GM18517 (cell line): ENCODE measurements around the gene KL.

Experiments used
- ATAC-seq: cut with Tn5 transposase; IDR thresholded peaks from one replicate; pipeline ENCODE4 v1.9.1; 2021; ENCODE audit warnings: mild to moderate bottlenecking, moderate library complexity; ENCODE audit not compliant: unreplicated experiment

The KL gene

GRCh38 chr13:33016414-33017322 lies at the start of gene KL:
KL (plus strand) TSS chr13:33016423; CDS start chr13:33016441, 18 bp downstream.
- peak; percentile 35 for ATAC-seq

- ATAC-seq, result no peak
These were observed 48.5 kb upstream of the KL start for GRCh38 chr13:32967584-32968182.

GRCh38 chr13:32968316-32968715 lies 47.9 kb upstream of the KL start:
- no peak for ATAC-seq

- ATAC-seq, result no peak
These were observed 47.4 kb upstream of the KL start for GRCh38 chr13:32968793-32969192.

- no peak for ATAC-seq
These were observed 46.7 kb upstream of the KL start for GRCh38 chr13:32969516-32969941.

GRCh38 chr13:32976056-32976805 lies 40.0 kb upstream of the KL start:
- no peak for ATAC-seq

GRCh38 chr13:32976912-32977311 lies 39.3 kb upstream of the KL start:
- ATAC-seq, result no peak

GRCh38 chr13:32977321-32977720 lies 38.9 kb upstream of the KL start:
- no peak for ATAC-seq

GRCh38 chr13:32978278-32978677 lies 37.9 kb upstream of the KL start:
- ATAC-seq, result no peak

- ATAC-seq, result no peak
These were observed 33.2 kb upstream of the KL start for GRCh38 chr13:32983058-32983457.

GRCh38 chr13:32984857-32985626 lies 31.2 kb upstream of the KL start:
- no peak for ATAC-seq

GRCh38 chr13:32986552-32986951 lies 29.7 kb upstream of the KL start:
- no peak for ATAC-seq

GRCh38 chr13:32987462-32987861 lies 28.8 kb upstream of the KL start:
- no peak for ATAC-seq

- ATAC-seq, result no peak
These were observed 27.5 kb upstream of the KL start for GRCh38 chr13:32988608-32989289.

GRCh38 chr13:32989290-32989667 lies 26.9 kb upstream of the KL start:
- ATAC-seq, result no peak

- ATAC-seq, result no peak
These were observed 26.3 kb upstream of the KL start for GRCh38 chr13:32989942-32990341.

- no peak for ATAC-seq
These were observed 23.1 kb upstream of the KL start for GRCh38 chr13:32993145-32993544.

GRCh38 chr13:32997399-32997798 lies 18.8 kb upstream of the KL start:
- ATAC-seq, result no peak

- ATAC-seq, result no peak
These were observed 17.3 kb upstream of the KL start for GRCh38 chr13:32998966-32999365.

GRCh38 chr13:33000365-33000764 lies 15.9 kb upstream of the KL start:
- no peak for ATAC-seq
